ENCODE data around the gene NEDD8.

Gene NEDD8

DNA sequence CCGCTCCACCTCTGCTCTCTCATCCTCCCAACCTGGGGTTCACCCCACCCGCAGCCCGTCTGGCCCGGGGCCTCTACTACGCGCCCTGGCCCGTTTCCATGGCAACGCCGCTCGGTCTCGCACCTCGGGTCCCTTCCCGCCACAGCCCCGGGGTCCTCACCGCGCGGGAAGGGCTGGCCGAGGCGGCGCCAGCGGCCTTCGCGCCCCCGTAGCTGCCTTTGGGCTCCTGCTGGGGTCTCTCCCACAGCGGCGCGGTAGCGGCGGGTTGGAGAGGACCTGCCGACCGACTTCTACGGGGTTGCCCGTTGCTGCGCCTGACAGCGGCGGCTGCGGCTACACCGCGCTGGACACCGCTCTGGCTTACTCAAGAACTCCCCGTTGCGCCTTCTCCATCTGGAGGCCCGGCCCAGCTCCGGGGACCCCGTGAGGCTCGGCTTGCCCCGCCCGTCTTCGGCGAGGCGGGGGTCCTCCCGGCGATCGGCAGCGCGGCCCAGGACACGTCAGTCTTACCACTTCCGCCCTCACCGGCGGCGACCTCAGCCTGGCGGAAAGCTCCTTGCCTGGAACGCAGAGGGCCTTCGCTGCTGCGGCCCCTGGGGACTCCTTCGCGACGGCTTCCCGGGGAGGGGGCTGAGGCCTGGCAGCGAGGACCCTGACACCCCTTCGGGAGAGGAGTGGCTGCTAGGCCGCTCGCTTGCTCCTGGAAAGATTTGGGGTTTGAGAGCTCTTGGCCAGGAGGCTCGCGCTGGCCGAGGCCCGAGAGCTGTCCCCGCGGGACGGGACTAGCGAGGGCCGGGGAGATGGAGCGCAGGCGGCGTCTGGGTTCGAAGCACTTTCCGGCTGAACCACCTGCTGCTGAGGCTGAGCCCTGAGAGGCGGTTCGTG lies 36.7 kb downstream of the NEDD8 start, which contains the start of gene TM9SF1 (continued):
- TF ChIP-seq, protein P1, sequence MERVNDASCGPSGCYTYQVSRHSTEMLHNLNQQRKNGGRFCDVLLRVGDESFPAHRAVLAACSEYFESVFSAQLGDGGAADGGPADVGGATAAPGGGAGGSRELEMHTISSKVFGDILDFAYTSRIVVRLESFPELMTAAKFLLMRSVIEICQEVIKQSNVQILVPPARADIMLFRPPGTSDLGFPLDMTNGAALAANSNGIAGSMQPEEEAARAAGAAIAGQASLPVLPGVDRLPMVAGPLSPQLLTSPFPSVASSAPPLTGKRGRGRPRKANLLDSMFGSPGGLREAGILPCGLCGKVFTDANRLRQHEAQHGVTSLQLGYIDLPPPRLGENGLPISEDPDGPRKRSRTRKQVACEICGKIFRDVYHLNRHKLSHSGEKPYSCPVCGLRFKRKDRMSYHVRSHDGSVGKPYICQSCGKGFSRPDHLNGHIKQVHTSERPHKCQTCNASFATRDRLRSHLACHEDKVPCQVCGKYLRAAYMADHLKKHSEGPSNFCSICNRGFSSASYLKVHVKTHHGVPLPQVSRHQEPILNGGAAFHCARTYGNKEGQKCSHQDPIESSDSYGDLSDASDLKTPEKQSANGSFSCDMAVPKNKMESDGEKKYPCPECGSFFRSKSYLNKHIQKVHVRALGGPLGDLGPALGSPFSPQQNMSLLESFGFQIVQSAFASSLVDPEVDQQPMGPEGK (tag by site-specific recombination; IDR thresholded peaks at IDR 0.05): peak; percentile 92
- TF ChIP-seq ZFP37 (tag by site-specific recombination; IDR thresholded peaks at IDR 0.05) (no peak), ZNF629 (tag by site-specific recombination; IDR thresholded peaks at IDR 0.05) (peak; percentile 85), IKZF3 (tag by site-specific recombination; IDR thresholded peaks at IDR 0.05) (no peak), TCF7L2 (IDR thresholded peaks at IDR 0.05; ENCODE audit: borderline replicate concordance, low read depth, low read length) (no peak), ZBTB1 (tag by site-specific recombination; IDR thresholded peaks at IDR 0.05) (no peak), ZNF510 (tag by site-specific recombination; IDR thresholded peaks at IDR 0.05; ENCODE audit: insufficient replicate concordance) (no peak), ZBTB17 (tag by site-specific recombination; IDR thresholded peaks at IDR 0.05) (peak; percentile 98), ZNF747 (tag by site-specific recombination; IDR thresholded peaks at IDR 0.05) (no peak), SCRT2 (tag by site-specific recombination; IDR thresholded peaks at IDR 0.05) (peak; percentile 98), ZNF175 (tag by site-specific recombination; IDR thresholded peaks at IDR 0.05) (no peak), KLF16 (tag by site-specific recombination; IDR thresholded peaks at IDR 0.05) (peak; percentile 63; the same call in 1 of the 2 replicates), ZNF350 (tag by site-specific recombination; IDR thresholded peaks at IDR 0.05) (no peak), ZNF292 (tag by site-specific recombination; IDR thresholded peaks at IDR 0.05; ENCODE audit: borderline replicate concordance, low read depth) (no peak), ZNF112 (tag by site-specific recombination; IDR thresholded peaks at IDR 0.05) (no peak), SCRT1 (tag by site-specific recombination; IDR thresholded peaks at IDR 0.05; ENCODE audit: borderline replicate concordance) (peak; percentile 77), ZBTB48 (tag by site-specific recombination; IDR thresholded peaks at IDR 0.05) (peak; percentile 92), KLF10 (tag by site-specific recombination; IDR thresholded peaks at IDR 0.05) (peak; percentile 64; the same call in 1 of the 2 replicates), ZNF223 (tag by site-specific recombination; IDR thresholded peaks at IDR 0.05) (no peak), ZNF121 (tag by site-specific recombination; IDR thresholded peaks at IDR 0.05) (peak; percentile 48; the same call in 1 of the 2 replicates), ZNF707 (tag by site-specific recombination; IDR thresholded peaks at IDR 0.05) (no peak), ZNF2 (tag by site-specific recombination; IDR thresholded peaks at IDR 0.05) (0 out of 2 replicates have a peak, but pooled peaks have one; percentile 63), ZNF266 (tag by site-specific recombination; IDR thresholded peaks at IDR 0.05; ENCODE audit: low read depth) (no peak), ZNF521 (tag by site-specific recombination; IDR thresholded peaks at IDR 0.05) (no peak), MZF1 (tag by site-specific recombination; IDR thresholded peaks at IDR 0.05; ENCODE audit: borderline replicate concordance) (no peak), ZNF561 (tag by site-specific recombination; IDR thresholded peaks at IDR 0.05; ENCODE audit: borderline replicate concordance) (peak; percentile 84), ZNF354C (tag by site-specific recombination; IDR thresholded peaks at IDR 0.05; ENCODE audit: borderline replicate concordance, low read depth) (no peak), ZNF174 (tag by site-specific recombination; IDR thresholded peaks at IDR 0.05) (no peak), ZNF624 (tag by site-specific recombination; IDR thresholded peaks at IDR 0.05) (no peak)
- TF ChIP-seq, protein P2, sequence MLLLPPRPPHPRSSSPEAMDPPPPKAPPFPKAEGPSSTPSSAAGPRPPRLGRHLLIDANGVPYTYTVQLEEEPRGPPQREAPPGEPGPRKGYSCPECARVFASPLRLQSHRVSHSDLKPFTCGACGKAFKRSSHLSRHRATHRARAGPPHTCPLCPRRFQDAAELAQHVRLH (tag by site-specific recombination; IDR thresholded peaks at IDR 0.05): peak; percentile 82
- TF ChIP-seq, protein P3, sequence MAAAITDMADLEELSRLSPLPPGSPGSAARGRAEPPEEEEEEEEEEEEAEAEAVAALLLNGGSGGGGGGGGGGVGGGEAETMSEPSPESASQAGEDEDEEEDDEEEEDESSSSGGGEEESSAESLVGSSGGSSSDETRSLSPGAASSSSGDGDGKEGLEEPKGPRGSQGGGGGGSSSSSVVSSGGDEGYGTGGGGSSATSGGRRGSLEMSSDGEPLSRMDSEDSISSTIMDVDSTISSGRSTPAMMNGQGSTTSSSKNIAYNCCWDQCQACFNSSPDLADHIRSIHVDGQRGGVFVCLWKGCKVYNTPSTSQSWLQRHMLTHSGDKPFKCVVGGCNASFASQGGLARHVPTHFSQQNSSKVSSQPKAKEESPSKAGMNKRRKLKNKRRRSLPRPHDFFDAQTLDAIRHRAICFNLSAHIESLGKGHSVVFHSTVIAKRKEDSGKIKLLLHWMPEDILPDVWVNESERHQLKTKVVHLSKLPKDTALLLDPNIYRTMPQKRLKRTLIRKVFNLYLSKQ (tag by site-specific recombination; IDR thresholded peaks at IDR 0.05; ENCODE audit: borderline replicate concordance): no peak
- TF ChIP-seq, protein P4, sequence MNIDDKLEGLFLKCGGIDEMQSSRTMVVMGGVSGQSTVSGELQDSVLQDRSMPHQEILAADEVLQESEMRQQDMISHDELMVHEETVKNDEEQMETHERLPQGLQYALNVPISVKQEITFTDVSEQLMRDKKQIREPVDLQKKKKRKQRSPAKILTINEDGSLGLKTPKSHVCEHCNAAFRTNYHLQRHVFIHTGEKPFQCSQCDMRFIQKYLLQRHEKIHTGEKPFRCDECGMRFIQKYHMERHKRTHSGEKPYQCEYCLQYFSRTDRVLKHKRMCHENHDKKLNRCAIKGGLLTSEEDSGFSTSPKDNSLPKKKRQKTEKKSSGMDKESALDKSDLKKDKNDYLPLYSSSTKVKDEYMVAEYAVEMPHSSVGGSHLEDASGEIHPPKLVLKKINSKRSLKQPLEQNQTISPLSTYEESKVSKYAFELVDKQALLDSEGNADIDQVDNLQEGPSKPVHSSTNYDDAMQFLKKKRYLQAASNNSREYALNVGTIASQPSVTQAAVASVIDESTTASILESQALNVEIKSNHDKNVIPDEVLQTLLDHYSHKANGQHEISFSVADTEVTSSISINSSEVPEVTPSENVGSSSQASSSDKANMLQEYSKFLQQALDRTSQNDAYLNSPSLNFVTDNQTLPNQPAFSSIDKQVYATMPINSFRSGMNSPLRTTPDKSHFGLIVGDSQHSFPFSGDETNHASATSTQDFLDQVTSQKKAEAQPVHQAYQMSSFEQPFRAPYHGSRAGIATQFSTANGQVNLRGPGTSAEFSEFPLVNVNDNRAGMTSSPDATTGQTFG (tag by site-specific recombination; IDR thresholded peaks at IDR 0.05; ENCODE audit: borderline replicate concordance): no peak; the same call in 1 of the 2 replicates
- TF ChIP-seq, protein P5, sequence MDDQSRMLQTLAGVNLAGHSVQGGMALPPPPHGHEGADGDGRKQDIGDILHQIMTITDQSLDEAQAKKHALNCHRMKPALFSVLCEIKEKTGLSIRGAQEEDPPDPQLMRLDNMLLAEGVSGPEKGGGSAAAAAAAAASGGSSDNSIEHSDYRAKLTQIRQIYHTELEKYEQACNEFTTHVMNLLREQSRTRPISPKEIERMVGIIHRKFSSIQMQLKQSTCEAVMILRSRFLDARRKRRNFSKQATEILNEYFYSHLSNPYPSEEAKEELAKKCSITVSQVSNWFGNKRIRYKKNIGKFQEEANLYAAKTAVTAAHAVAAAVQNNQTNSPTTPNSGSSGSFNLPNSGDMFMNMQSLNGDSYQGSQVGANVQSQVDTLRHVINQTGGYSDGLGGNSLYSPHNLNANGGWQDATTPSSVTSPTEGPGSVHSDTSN (CRISPR knock-in tag; IDR thresholded peaks at IDR 0.05): peak; percentile 32; the same call in 1 of the 2 replicates

Data from HEK293 (cell line).